HK-2 (cell line): Measurements from ENCODE around the gene OGFR.

ENCODE experiments used
- DNase-seq: peaks from one replicate; pipeline ENCODE4 v3.0.0-alpha.2; 2018; ENCODE audit not compliant: unreplicated experiment

The OGFR gene

GRCh38 chr20:62825986-62826645 lies 21.5 kb downstream of the OGFR start:
- no peak for DNase-seq

- DNase-seq, result no peak
These were observed 22.1 kb downstream of the OGFR start for GRCh38 chr20:62826646-62827310.

GRCh38 chr20:62827311-62828038 lies 22.8 kb downstream of the OGFR start:
- DNase-seq, result no peak

- DNase-seq, result no peak
These were observed 23.4 kb downstream of the OGFR start for GRCh38 chr20:62828051-62828450.

GRCh38 chr20:62828511-62829230 lies 24.0 kb downstream of the OGFR start:
- DNase-seq, result no peak

- no peak for DNase-seq
These were observed 24.9 kb downstream of the OGFR start for GRCh38 chr20:62829231-62830230.

GRCh38 chr20:62830251-62830650 lies 25.6 kb downstream of the OGFR start:
- DNase-seq, result no peak

GRCh38 chr20:62830821-62831220 lies 26.2 kb downstream of the OGFR start:
- no peak for DNase-seq

- DNase-seq, result no peak
These were observed 26.7 kb downstream of the OGFR start for GRCh38 chr20:62831361-62831788.

- no peak for DNase-seq
These were observed 27.2 kb downstream of the OGFR start for GRCh38 chr20:62831854-62832211.

GRCh38 chr20:62832212-62832922 lies 27.7 kb downstream of the OGFR start:
- DNase-seq, result no peak

GRCh38 chr20:62832951-62833391 lies 28.3 kb downstream of the OGFR start:
- DNase-seq, result no peak

- no peak for DNase-seq
These were observed 30.5 kb downstream of the OGFR start for GRCh38 chr20:62834967-62835730.

GRCh38 chr20:62835931-62836861 lies 31.6 kb downstream of the OGFR start:
- DNase-seq, result no peak

GRCh38 chr20:62836967-62837490 lies 32.4 kb downstream of the OGFR start:
- no peak for DNase-seq

- no peak for DNase-seq
These were observed 33.1 kb downstream of the OGFR start for GRCh38 chr20:62837790-62838127.

GRCh38 chr20:62838128-62838891 lies 33.7 kb downstream of the OGFR start:
- DNase-seq, result no peak

- DNase-seq, result no peak
These were observed 34.6 kb downstream of the OGFR start for GRCh38 chr20:62839261-62839660.
